HepG2 (cell line): ENCODE measurements around the gene STRN3. TPM values are rescaled to one million over a fixed set of nuclear protein-coding genes. Genes with fewer than 3 reads are reported as not detected.
A peak's percentile ranks its signal among the peaks of the same experiment; 100 is the strongest.

Experiments used
- CBX1 ChIP-seq: IDR thresholded peaks from one replicate; pipeline ENCODE4 v1.6.1; 2016; ENCODE audit warnings: antibody characterized with exemption, low read depth
- CENPX ChIP-seq: sonication (generic); formaldehyde crosslinking; IDR thresholded peaks from 2 replicates; pipeline ENCODE4 v1.9.0; 2021; ENCODE audit warnings: mild to moderate bottlenecking, missing genetic modification reagents, moderate library complexity
- DNMT3B ChIP-seq: conservative IDR thresholded peaks from 2 replicates; pipeline ENCODE4 v1.6.1; 2016; ENCODE audit warnings: missing biosample characterization, control low read depth
- GLI4 ChIP-seq: sonication (generic); formaldehyde crosslinking; IDR thresholded peaks from 2 replicates; pipeline ENCODE4 v1.5.1; 2020; ENCODE audit warnings: missing genetic modification reagents, mild to moderate bottlenecking, moderate library complexity, borderline replicate concordance
- HHEX ChIP-seq: IDR thresholded peaks from 2 replicates; pipeline ENCODE4 v1.6.1; 2016; ENCODE audit warnings: control low read depth
- KAT7 ChIP-seq: IDR thresholded peaks from 2 replicates; pipeline ENCODE4 v1.6.1; 2018; ENCODE audit warnings: borderline replicate concordance, missing compliant biosample characterization
- KAT8 ChIP-seq: IDR thresholded peaks from 2 replicates; pipeline ENCODE4 v1.6.1; 2016; ENCODE audit warnings: missing genetic modification reagents, missing compliant biosample characterization
- MIER2 ChIP-seq: IDR thresholded peaks from 2 replicates; pipeline ENCODE4 v1.6.1; 2016; ENCODE audit warnings: missing biosample characterization, missing genetic modification reagents
- MIER3 ChIP-seq: IDR thresholded peaks from 2 replicates; pipeline ENCODE4 v1.6.1; 2016; ENCODE audit warnings: missing compliant biosample characterization, borderline replicate concordance
- NCOR1 ChIP-seq: fragments of 200-600 bp; sonication (generic); IDR thresholded peaks from 2 replicates; pipeline ENCODE4 v1.7.0; 2017; ENCODE audit warnings: antibody characterized with exemption, low read length, borderline replicate concordance
- PAWR ChIP-seq: sonication (generic); formaldehyde crosslinking; IDR thresholded peaks from 2 replicates; pipeline ENCODE4 v1.4.0; 2020; ENCODE audit warnings: missing genetic modification reagents, mild to moderate bottlenecking, borderline replicate concordance
- RAD51 ChIP-seq: fragments of 450-650 bp; IDR thresholded peaks from 2 replicates; pipeline ENCODE4 v1.6.1; 2016; ENCODE audit warnings: borderline replicate concordance
- SALL1 ChIP-seq: sonication (generic); formaldehyde crosslinking; IDR thresholded peaks from 2 replicates; pipeline ENCODE4 v1.8.0; 2022; ENCODE audit warnings: mild to moderate bottlenecking, missing genetic modification reagents
- SATB2 ChIP-seq: sonication (generic); formaldehyde crosslinking; IDR thresholded peaks from 2 replicates; pipeline ENCODE4 v1.5.0; 2020; ENCODE audit warnings: missing genetic modification reagents
- SIN3B ChIP-seq: fragments of 150-350 bp; IDR thresholded peaks from 2 replicates; pipeline ENCODE4 v1.6.1; 2014; ENCODE audit warnings: low read length
- SP140L ChIP-seq: sonication (generic); formaldehyde crosslinking; IDR thresholded peaks from 2 replicates; pipeline ENCODE4 v1.4.0; 2020; ENCODE audit warnings: missing genetic modification reagents, borderline replicate concordance
- SPEN ChIP-seq: sonication (generic); formaldehyde crosslinking; IDR thresholded peaks from 2 replicates; pipeline ENCODE4 v1.5.1; 2020; ENCODE audit warnings: low read depth, mild to moderate bottlenecking, missing genetic modification reagents
- U2AF1 ChIP-seq: fragments of 200-400 bp; formaldehyde crosslinking; optimal IDR thresholded peaks from 2 replicates; pipeline ENCODE3; 2017; ENCODE audit warnings: mild to moderate bottlenecking, low read depth, low read length
- XBP1 ChIP-seq: sonication (generic); formaldehyde crosslinking; IDR thresholded peaks from 2 replicates; pipeline ENCODE4 v1.5.0; 2020; ENCODE audit warnings: missing genetic modification reagents
- ZBTB3 ChIP-seq: sonication (generic); formaldehyde crosslinking; IDR thresholded peaks from 2 replicates; pipeline ENCODE4 v1.4.0; 2020; ENCODE audit warnings: low read depth, mild to moderate bottlenecking, moderate library complexity, missing genetic modification reagents, borderline replicate concordance
- ZMAT3 ChIP-seq: sonication (generic); formaldehyde crosslinking; conservative IDR thresholded peaks from 2 replicates; pipeline ENCODE4 v1.7.0; 2021; ENCODE audit warnings: missing genetic modification reagents
- ZNF10 ChIP-seq: sonication (generic); formaldehyde crosslinking; IDR thresholded peaks from 2 replicates; pipeline ENCODE4 v1.4.0; 2020; ENCODE audit warnings: mild to moderate bottlenecking, low read depth, missing genetic modification reagents, borderline replicate concordance
- ZNF138 ChIP-seq: sonication (generic); formaldehyde crosslinking; IDR thresholded peaks from 2 replicates; pipeline ENCODE4 v1.5.0; 2020; ENCODE audit warnings: mild to moderate bottlenecking, low read depth, missing genetic modification reagents
- ZNF34 ChIP-seq: sonication (generic); formaldehyde crosslinking; IDR thresholded peaks from 2 replicates; pipeline ENCODE4 v1.4.0; 2020; ENCODE audit warnings: mild to moderate bottlenecking, missing genetic modification reagents, borderline replicate concordance
- ZNF609 ChIP-seq: sonication (generic); formaldehyde crosslinking; IDR thresholded peaks from 2 replicates; pipeline ENCODE4 v1.4.0; 2020; ENCODE audit warnings: mild to moderate bottlenecking, missing genetic modification reagents, borderline replicate concordance
- ZNF776 ChIP-seq: sonication (generic); formaldehyde crosslinking; IDR thresholded peaks from 2 replicates; pipeline ENCODE4 v1.4.0; 2020; ENCODE audit warnings: mild to moderate bottlenecking, missing genetic modification reagents
- ZNF816 ChIP-seq: sonication (generic); formaldehyde crosslinking; IDR thresholded peaks from 2 replicates; pipeline ENCODE4 v1.8.0; 2022; ENCODE audit warnings: missing genetic modification reagents, mild to moderate bottlenecking, borderline replicate concordance
- polyA plus RNA-seq, 8 experiments: library from polyadenylated mRNA; depleted of rRNA in 3 of 8; stranded (reverse) in 7 of 8; unstranded in 1 of 8; fragments of >200 nt; fragmentation: Illumina TruSeq in 4 of 8; extraction: Trizol in 4 of 8; gene quantifications; 2 replicates each; pipeline versions ENCODE4 v1.2.1 to v1.2.3, GENCODE V29; 2011 to 2016; ENCODE audit warnings: low read depth in 4 of 8, missing spikeins in 1 of 8, mixed read lengths in 1 of 8; ENCODE audit not compliant: insufficient read depth in 1 of 8
- total RNA-seq, 5 experiments: library from RNA; depleted of rRNA; stranded (reverse); fragments of >200 nt; fragmentation: Illumina TruSeq; extraction: Trizol; gene quantifications; 2 replicates each; pipeline ENCODE4 v1.2.3, GENCODE V29; 2016; ENCODE audit warnings: low read depth in 1 of 5

The STRN3 gene
- total and polyA plus RNA-seq, 2 of the 13 experiments (the other 11 are each of a cell fraction or from before 2014, with no cell fraction given): 49.4 to 123 TPM

GRCh38 chr14:30874120-30874998, 151.8 kb downstream of the STRN3 start, which contains the start of gene COCH (continued):
- TF ChIP-seq ZNF10: 0 out of 2 replicates have a peak, but pooled peaks have one; percentile 22
- peak; percentile 80; the same call in 1 of the 2 replicates for TF ChIP-seq KAT8 (CRISPR knock-in tag)
- 0 out of 2 replicates have a peak, but pooled peaks have one; percentile 26 for TF ChIP-seq NCOR1
- peak; percentile 96 for TF ChIP-seq ZNF776 (CRISPR knock-in tag)
- TF ChIP-seq RAD51: no peak
- TF ChIP-seq ZNF138 (CRISPR knock-in tag): no peak
- no peak for TF ChIP-seq MIER2 (CRISPR knock-in tag)
- no peak; the same call in 1 of the 2 replicates for TF ChIP-seq ZNF816
- TF ChIP-seq CENPX (CRISPR knock-in tag): no peak
- TF ChIP-seq GLI4: peak; percentile 97; the same call in 1 of the 2 replicates
- peak; percentile 85 for TF ChIP-seq SATB2
- no peak for TF ChIP-seq HHEX (CRISPR knock-in tag)
- TF ChIP-seq SIN3B: no peak
- TF ChIP-seq MIER3 (CRISPR knock-in tag): no peak
- TF ChIP-seq PAWR: no peak; the same call in 1 of the 2 replicates
- peak; percentile 95; the same call in 1 of the 2 replicates for TF ChIP-seq KAT7
- TF ChIP-seq SPEN (CRISPR knock-in tag): peak; percentile 84; the same call in 1 of the 2 replicates
- no peak for TF ChIP-seq ZNF34
- TF ChIP-seq U2AF1: no peak
- TF ChIP-seq SP140L (CRISPR knock-in tag): no peak
- no peak for TF ChIP-seq ZNF609 (CRISPR knock-in tag)
- TF ChIP-seq ZMAT3 (CRISPR knock-in tag): peak; percentile 98
- TF ChIP-seq SALL1: peak; percentile 86
- no peak for TF ChIP-seq CBX1
- no peak for TF ChIP-seq DNMT3B (CRISPR knock-in tag)
- no peak for TF ChIP-seq ZBTB3
- TF ChIP-seq XBP1 (CRISPR knock-in tag): 0 out of 2 replicates have a peak, but pooled peaks have one; percentile 86
